ENCODE measurements around the gene IMP4. TPM values are rescaled to one million over a fixed set of nuclear protein-coding genes. Genes with fewer than 3 reads are reported as not detected.

The IMP4 gene
- total RNA-seq, 1 donor from 2014 or later, result 43.0 TPM

- Mint-ChIP-seq H3K4me1 (ENCODE audit: low read depth) (peaks cover 12% of the 10 kb centered on the region), H3K27me3 (peaks cover 3% of the 10 kb centered on the region), H3K36me3 (ENCODE audit: insufficient read depth) (peaks cover 9% of the 10 kb centered on the region), H3K4me3 (ENCODE audit: low read depth) (peak overlapping the region; percentile 84), H3K27ac (peak overlapping the region; percentile 48), H3K9me3 (ENCODE audit: low read depth) (no peaks in the 10 kb centered on the region)
- no peak for DNase-seq (ENCODE audit: low spot score, unreplicated experiment)
- no peak for TF ChIP-seq CTCF (IDR thresholded peaks at IDR 0.05; ENCODE audit: unreplicated experiment)
Measured at GRCh38 chr2:130373808-130374365, 31.2 kb downstream of the IMP4 start.

DNA sequence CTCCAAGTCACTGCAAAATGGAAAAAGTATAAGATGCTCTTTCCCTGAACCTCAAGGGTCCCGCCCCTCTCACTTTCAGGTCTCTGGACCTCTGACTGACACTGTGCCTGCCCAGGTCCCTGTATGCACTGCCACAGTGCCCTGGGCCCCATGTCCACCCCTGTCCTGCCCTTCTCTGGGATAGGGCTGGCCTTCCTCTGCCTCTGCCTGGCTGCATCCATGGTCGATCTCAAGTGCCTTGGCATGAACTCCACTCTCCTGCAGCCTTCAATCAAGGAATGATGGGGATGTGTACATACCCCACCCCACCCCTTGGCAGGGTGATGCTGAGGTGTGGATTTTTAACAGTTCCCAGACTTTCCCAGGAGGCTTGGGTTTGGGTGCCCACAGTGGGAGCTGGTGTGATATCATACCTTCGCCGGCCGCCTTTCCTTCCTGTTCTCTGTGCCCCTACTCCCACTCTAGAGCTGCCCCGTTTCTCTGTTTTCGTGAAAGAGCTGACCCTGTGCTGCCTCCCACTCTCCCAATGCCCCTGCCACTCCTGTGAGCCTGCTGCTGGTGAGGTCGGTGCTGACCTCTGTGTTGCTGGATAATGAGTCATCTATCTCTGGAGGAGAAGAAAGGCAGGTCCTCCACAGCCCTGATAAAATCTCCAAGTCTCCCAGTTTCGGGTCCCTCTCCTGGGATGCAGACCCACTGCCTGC lies 32.0 kb downstream of the IMP4 start:
- peaks cover 3% of the 10 kb centered on the region for H3K27me3 Mint-ChIP-seq
- no peaks in the 10 kb centered on the region for H3K9me3 Mint-ChIP-seq (ENCODE audit: low read depth)
- no peak overlapping the region for H3K27ac Mint-ChIP-seq
- peaks cover 12% of the 10 kb centered on the region for H3K4me1 Mint-ChIP-seq (ENCODE audit: low read depth)
- no peak for TF ChIP-seq CTCF (IDR thresholded peaks at IDR 0.05; ENCODE audit: unreplicated experiment)
- peaks cover 9% of the 10 kb centered on the region for H3K36me3 Mint-ChIP-seq (ENCODE audit: insufficient read depth)
- H3K4me3 Mint-ChIP-seq (ENCODE audit: low read depth), result no peak overlapping the region
- no peak for DNase-seq (ENCODE audit: low spot score, unreplicated experiment)

DNA sequence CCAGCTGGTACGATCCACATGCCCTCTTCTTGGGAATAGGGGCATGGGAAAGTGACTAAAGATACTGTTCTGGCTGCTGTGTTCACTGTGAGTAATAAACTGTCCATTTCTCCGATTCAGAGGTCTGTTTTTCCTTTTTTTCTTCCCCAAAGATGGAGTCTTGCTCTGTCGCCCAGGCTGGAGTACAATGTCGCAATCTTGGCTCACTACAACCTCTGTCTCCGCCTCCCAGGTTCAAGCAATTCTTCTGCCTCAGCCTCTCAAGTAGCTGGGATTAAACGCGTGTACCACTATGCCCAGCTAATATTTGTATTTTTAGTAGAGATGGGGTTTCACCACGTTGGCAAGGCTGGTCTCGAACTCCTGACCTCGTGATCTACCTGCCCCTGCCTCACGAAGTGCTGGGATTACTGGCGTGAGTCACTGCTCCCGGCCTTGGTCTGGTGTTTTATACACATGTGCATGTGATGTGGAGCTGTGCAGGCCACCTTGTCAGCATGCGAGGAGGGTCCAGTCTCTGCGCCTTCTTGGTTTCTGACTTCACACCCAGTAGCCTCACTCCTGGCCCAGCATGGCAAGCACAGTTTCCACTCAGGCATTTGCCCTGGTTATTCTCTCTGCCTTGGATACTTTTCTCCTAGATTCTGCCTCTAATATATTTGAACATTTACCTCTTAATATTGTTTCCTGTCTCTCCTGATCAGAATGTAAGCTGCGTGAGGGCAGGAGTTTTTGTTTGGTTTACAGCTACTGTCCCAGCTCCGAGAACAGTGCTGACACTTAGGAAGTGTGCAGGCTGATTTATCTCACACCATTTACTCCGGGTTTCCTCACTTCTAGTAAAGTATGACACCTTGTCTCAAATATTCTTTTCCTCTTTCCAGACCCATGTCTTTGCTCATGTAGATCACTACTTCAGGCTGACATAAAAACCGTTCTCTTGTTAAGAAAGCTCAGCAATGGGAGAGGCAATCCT lies 32.9 kb downstream of the IMP4 start:
- H3K27ac Mint-ChIP-seq, result no peak overlapping the region

DNA sequence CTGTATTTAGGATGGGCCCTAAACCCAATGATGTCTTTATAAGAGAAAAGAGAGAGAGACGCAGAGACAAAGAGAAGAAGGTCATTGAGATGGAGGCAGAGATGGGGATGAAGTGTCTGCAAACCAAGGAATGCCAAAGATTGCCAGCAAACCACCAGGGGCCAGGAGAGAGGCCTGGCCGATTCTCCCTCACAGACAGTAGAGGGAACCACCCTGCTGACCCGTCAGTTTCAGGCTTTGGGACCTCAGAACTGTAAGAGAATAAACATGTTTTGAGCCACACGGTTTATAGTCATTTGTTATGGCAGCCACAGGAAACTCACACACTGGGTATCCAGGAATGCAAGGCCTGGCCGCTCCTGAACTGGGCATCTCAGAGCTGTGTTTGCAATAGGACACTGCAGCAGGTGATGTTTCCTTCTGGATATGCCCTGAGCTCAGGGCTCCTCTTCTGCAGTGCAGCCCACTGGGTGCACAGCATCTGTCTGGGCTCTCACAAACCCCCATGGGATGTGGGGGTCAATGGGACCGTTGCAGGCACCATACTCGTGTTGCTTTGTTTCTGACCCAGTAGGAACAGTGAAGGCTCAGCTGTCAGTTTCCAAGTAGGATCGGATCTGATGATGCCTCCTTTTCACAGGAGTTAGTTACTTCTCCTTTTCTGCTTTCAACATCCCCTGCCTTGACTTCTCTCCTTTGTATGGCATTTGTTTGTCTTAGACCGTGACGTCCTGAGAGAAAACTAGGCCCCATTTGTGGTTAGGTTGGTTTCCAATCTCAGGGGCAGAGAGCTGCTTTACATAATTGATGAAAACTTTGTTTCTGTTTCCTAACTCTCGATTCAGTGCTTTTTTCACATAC lies 34.0 kb downstream of the IMP4 start:
- no peak for TF ChIP-seq CTCF (IDR thresholded peaks at IDR 0.05; ENCODE audit: unreplicated experiment)
- Mint-ChIP-seq H3K4me1 (ENCODE audit: low read depth) (peaks cover 15% of the 10 kb centered on the region), H3K27me3 (peaks cover 3% of the 10 kb centered on the region), H3K4me3 (ENCODE audit: low read depth) (no peak overlapping the region), H3K36me3 (ENCODE audit: insufficient read depth) (peaks cover 5% of the 10 kb centered on the region), H3K9me3 (ENCODE audit: low read depth) (no peaks in the 10 kb centered on the region), H3K27ac (no peak overlapping the region)
- no peak for DNase-seq (ENCODE audit: low spot score, unreplicated experiment)

More for the DNA sequence above, 32.9 kb downstream of the IMP4 start:
- Mint-ChIP-seq H3K4me1 (ENCODE audit: low read depth) (peaks cover 14% of the 10 kb centered on the region), H3K4me3 (ENCODE audit: low read depth) (no peak overlapping the region), H3K9me3 (ENCODE audit: low read depth) (no peaks in the 10 kb centered on the region), H3K27me3 (peaks cover 3% of the 10 kb centered on the region), H3K36me3 (ENCODE audit: insufficient read depth) (peaks cover 9% of the 10 kb centered on the region)
- DNase-seq (ENCODE audit: low spot score, unreplicated experiment), result no peak
- TF ChIP-seq CTCF (IDR thresholded peaks at IDR 0.05; ENCODE audit: unreplicated experiment), result no peak
